HL-60 (cell line): ENCODE measurements around the gene TPX2.

ENCODE experiments used
- CTCF ChIP-seq: IDR thresholded peaks from one replicate; pipeline ENCODE4 v1.5.1; 2011; ENCODE audit warnings: low read length, control low read depth, inconsistent platforms; ENCODE audit not compliant: insufficient read depth
- GABPA ChIP-seq: IDR thresholded peaks from 2 replicates; pipeline ENCODE4 v1.6.1; 2012; ENCODE audit warnings: low read depth
- POLR2AphosphoS5 ChIP-seq: IDR thresholded peaks from 2 replicates; pipeline ENCODE4 v1.6.1; 2012; ENCODE audit warnings: low read depth

GRCh38 chr20:31839782-31840487 is 100.8 kb downstream of the TPX2 start:
- TF ChIP-seq CTCF (no peak), GABPA (no peak), POLR2AphosphoS5 (no peak)
